ENCODE measurements around the gene GRIN2C.

Gene GRIN2C

GRCh38 chr17:74822335-74822938 lies 37.2 kb downstream of the GRIN2C start:
- no peak for TF ChIP-seq POLR2A (IDR thresholded peaks at IDR 0.05; ENCODE audit: extremely low read depth, insufficient read length)
- TF ChIP-seq, protein P1, sequence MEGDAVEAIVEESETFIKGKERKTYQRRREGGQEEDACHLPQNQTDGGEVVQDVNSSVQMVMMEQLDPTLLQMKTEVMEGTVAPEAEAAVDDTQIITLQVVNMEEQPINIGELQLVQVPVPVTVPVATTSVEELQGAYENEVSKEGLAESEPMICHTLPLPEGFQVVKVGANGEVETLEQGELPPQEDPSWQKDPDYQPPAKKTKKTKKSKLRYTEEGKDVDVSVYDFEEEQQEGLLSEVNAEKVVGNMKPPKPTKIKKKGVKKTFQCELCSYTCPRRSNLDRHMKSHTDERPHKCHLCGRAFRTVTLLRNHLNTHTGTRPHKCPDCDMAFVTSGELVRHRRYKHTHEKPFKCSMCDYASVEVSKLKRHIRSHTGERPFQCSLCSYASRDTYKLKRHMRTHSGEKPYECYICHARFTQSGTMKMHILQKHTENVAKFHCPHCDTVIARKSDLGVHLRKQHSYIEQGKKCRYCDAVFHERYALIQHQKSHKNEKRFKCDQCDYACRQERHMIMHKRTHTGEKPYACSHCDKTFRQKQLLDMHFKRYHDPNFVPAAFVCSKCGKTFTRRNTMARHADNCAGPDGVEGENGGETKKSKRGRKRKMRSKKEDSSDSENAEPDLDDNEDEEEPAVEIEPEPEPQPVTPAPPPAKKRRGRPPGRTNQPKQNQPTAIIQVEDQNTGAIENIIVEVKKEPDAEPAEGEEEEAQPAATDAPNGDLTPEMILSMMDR (IDR thresholded peaks at IDR 0.05; ENCODE audit: low read depth, low read length): no peak
- TF ChIP-seq MYC (IDR thresholded peaks at IDR 0.05; ENCODE audit: low read depth, low read length): no peak
- TF ChIP-seq, protein P2, sequence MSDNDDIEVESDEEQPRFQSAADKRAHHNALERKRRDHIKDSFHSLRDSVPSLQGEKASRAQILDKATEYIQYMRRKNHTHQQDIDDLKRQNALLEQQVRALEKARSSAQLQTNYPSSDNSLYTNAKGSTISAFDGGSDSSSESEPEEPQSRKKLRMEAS (IDR thresholded peaks at IDR 0.05; ENCODE audit: low read depth, low read length): no peak
- DNase-seq (ENCODE audit: low read depth): no peak
- no peak overlapping the region for H3K4me3 ChIP-seq (ENCODE audit: low read depth, low read length)

- no peak for TF ChIP-seq MYC (IDR thresholded peaks at IDR 0.05; ENCODE audit: low read depth, low read length)
- TF ChIP-seq, protein P2 (IDR thresholded peaks at IDR 0.05; ENCODE audit: low read depth, low read length): no peak
- TF ChIP-seq, protein P1 (IDR thresholded peaks at IDR 0.05; ENCODE audit: low read depth, low read length): no peak
- TF ChIP-seq POLR2A (IDR thresholded peaks at IDR 0.05; ENCODE audit: extremely low read depth, insufficient read length): no peak
- DNase-seq (ENCODE audit: low read depth): no peak
- no peak overlapping the region for H3K4me3 ChIP-seq (ENCODE audit: low read depth, low read length)
These were observed 37.9 kb downstream of the GRIN2C start for GRCh38 chr17:74821655-74822334.

DNA sequence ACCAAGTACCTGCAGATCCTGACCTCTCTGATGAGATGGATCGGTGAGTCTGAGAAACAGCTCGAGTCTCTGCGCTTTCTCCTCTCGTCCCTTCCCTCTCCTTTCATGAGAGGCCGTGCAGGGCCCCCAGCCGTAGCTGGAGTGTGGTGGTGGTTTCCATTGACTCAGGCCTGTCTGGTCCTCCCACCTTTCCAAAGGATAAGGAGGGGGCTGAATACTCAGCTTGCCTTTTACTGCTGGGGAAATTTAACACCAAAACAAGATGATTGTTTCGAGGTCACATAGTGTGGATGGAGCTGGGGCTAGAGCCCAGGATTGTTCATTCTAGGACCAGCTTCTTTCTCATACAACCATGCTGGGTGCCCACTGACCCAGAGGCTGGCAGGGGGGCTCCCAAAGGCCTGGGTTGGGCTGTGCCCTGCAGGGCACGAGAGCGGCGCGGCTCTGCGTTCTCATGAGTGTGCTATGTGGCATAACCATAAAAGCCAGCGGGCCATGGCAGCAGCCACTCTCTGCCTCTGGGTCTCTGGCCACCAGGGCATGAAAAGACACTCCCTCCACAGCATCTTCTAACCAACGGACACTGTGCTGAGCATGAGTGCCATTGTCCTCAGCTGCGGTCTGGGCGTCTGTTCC lies 39.8 kb downstream of the GRIN2C start:
- H3K4me3 ChIP-seq (ENCODE audit: low read depth, low read length): no peak overlapping the region
- TF ChIP-seq, protein P1 (IDR thresholded peaks at IDR 0.05; ENCODE audit: low read depth, low read length): no peak
- TF ChIP-seq POLR2A (IDR thresholded peaks at IDR 0.05; ENCODE audit: extremely low read depth, insufficient read length) (no peak), MYC (IDR thresholded peaks at IDR 0.05; ENCODE audit: low read depth, low read length) (no peak)
- TF ChIP-seq, protein P2 (IDR thresholded peaks at IDR 0.05; ENCODE audit: low read depth, low read length): no peak

GRCh38 chr17:74818291-74818938 lies 41.3 kb downstream of the GRIN2C start:
- H3K4me3 ChIP-seq (ENCODE audit: low read depth, low read length): no peak overlapping the region
- TF ChIP-seq, protein P1 (IDR thresholded peaks at IDR 0.05; ENCODE audit: low read depth, low read length): no peak
- no peak for TF ChIP-seq POLR2A (IDR thresholded peaks at IDR 0.05; ENCODE audit: extremely low read depth, insufficient read length)
- no peak for TF ChIP-seq MYC (IDR thresholded peaks at IDR 0.05; ENCODE audit: low read depth, low read length)
- TF ChIP-seq, protein P2 (IDR thresholded peaks at IDR 0.05; ENCODE audit: low read depth, low read length): no peak

More for the DNA sequence above, 39.8 kb downstream of the GRIN2C start:
- DNase-seq (ENCODE audit: low read depth): no peak

GRCh38 chr17:74816905-74817620 lies 42.6 kb downstream of the GRIN2C start:
- no peak overlapping the region for H3K4me3 ChIP-seq (ENCODE audit: low read depth, low read length)
- DNase-seq (ENCODE audit: low read depth): no peak
- TF ChIP-seq, protein P2 (IDR thresholded peaks at IDR 0.05; ENCODE audit: low read depth, low read length): no peak
- TF ChIP-seq, protein P1 (IDR thresholded peaks at IDR 0.05; ENCODE audit: low read depth, low read length): no peak
- TF ChIP-seq MYC (IDR thresholded peaks at IDR 0.05; ENCODE audit: low read depth, low read length) (no peak), POLR2A (IDR thresholded peaks at IDR 0.05; ENCODE audit: extremely low read depth, insufficient read length) (no peak)

More at GRCh38 chr17:74818291-74818938, 41.3 kb downstream of the GRIN2C start:
- DNase-seq (ENCODE audit: low read depth): no peak

All from NB4 (cell line).